ENCODE measurements around the gene MYCBP2. TPM values are rescaled to one million over a fixed set of nuclear protein-coding genes. Genes with fewer than 3 reads are reported as not detected.

Gene MYCBP2
- total RNA-seq, 1 experiment from 2014 or later = 57.8 TPM

DNA sequence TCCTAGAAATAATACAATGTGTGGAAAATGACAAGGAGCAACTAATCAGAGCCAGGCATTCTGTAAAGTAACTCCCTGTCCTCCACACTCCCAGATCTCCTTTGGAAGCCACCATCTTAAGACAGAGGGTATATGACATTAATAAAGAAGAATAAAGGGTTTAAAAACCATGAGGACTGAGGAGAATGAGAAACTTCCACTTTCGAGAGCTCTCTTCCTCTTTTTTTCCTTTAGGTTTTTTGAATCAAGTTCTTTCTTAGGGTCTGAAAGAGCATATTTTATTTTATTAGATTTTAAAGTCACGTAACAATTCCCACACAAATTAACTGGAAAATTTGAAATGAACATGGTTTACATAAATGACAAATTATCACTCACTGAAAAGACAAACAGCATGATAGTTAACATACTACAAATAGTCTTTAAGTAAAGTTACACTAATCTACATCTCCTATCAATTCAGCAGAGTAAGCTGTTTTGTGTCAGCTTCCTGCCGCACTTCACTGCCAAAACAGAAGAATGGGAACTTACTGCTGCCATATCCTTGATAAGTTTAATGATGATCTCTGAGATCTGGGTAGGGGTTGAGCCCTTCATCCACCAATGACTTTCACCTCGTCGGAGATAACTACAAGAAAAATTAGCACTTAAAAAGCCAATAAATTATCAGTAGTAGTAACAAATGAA lies 261.3 kb downstream of the MYCBP2 start:
- ChIA-PET CTCF (no interaction called here), POLR2A (ENCODE audit: low non-redundant PET) (no interaction called here)

DNA sequence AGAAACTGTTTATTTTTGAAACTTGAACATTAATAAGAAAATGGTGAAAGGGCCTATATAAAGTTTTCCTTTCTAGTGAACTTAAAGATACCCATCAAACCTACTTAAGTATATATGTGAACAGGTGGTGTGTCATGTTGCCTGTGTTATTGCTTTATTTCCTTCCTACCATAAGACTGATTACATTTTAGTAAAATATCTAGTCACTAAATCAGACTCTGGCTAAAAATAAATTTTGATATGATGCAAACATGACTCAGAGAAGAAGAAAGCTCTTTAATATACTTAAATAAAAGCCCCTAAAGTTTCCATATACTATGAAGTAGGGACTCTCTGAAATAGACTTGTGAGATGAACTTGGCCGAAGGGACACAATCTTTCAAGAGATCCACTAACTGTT lies 264.8 kb downstream of the MYCBP2 start:
- Histone ChIP-seq H3K27ac (ENCODE audit: low read depth, low read length, poor library complexity, severe bottlenecking) (no peak overlapping the region), H3K27me3 (replicated peaks; ENCODE audit: insufficient read depth, low read depth, low read length, poor library complexity) (no peaks in the 10 kb centered on the region), H3K4me3 (ENCODE audit: low read depth, low read length, poor library complexity, severe bottlenecking) (no peak overlapping the region), H3K36me3 (ENCODE audit: insufficient read depth, low read length, poor library complexity, severe bottlenecking) (peaks cover 19% of the 10 kb centered on the region), H3K9me3 (ENCODE audit: low read depth, low read length, poor library complexity, severe bottlenecking) (no peaks in the 10 kb centered on the region), H3K4me1 (ENCODE audit: insufficient read depth, low read length, poor library complexity, severe bottlenecking) (no peaks in the 10 kb centered on the region)
- TF ChIP-seq, protein P1, sequence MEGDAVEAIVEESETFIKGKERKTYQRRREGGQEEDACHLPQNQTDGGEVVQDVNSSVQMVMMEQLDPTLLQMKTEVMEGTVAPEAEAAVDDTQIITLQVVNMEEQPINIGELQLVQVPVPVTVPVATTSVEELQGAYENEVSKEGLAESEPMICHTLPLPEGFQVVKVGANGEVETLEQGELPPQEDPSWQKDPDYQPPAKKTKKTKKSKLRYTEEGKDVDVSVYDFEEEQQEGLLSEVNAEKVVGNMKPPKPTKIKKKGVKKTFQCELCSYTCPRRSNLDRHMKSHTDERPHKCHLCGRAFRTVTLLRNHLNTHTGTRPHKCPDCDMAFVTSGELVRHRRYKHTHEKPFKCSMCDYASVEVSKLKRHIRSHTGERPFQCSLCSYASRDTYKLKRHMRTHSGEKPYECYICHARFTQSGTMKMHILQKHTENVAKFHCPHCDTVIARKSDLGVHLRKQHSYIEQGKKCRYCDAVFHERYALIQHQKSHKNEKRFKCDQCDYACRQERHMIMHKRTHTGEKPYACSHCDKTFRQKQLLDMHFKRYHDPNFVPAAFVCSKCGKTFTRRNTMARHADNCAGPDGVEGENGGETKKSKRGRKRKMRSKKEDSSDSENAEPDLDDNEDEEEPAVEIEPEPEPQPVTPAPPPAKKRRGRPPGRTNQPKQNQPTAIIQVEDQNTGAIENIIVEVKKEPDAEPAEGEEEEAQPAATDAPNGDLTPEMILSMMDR (conservative IDR thresholded peaks at IDR 0.05; ENCODE audit: low read depth, low read length) = no peak
- no peak for TF ChIP-seq EZH2 (IDR thresholded peaks at IDR 0.05; ENCODE audit: borderline replicate concordance, low read depth, low read length, poor library complexity, severe bottlenecking)
- no TSS peak for BruUV-seq (replicated peaks)
- ChIA-PET CTCF (no interaction called here), POLR2A (ENCODE audit: low non-redundant PET) (no interaction called here)
- no peak for DNase-seq (ENCODE audit: low spot score)
- intact Hi-C loops (cut with micrococcal nuclease; ENCODE audit: unreplicated experiment) = no loop called here

More for the DNA sequence above, 261.3 kb downstream of the MYCBP2 start:
- no peak overlapping the region for H3K27ac ChIP-seq (ENCODE audit: low read depth, low read length, poor library complexity, severe bottlenecking)
- no peak for TF ChIP-seq EZH2 (IDR thresholded peaks at IDR 0.05; ENCODE audit: borderline replicate concordance, low read depth, low read length, poor library complexity, severe bottlenecking)
- TF ChIP-seq, protein P1 (conservative IDR thresholded peaks at IDR 0.05; ENCODE audit: low read depth, low read length) = no peak
- no peak for DNase-seq (ENCODE audit: low spot score)
- no peaks in the 10 kb centered on the region for H3K27me3 ChIP-seq (replicated peaks; ENCODE audit: insufficient read depth, low read depth, low read length, poor library complexity)
- H3K36me3 ChIP-seq (ENCODE audit: insufficient read depth, low read length, poor library complexity, severe bottlenecking) = peaks cover 34% of the 10 kb centered on the region
- intact Hi-C loops (cut with micrococcal nuclease; ENCODE audit: unreplicated experiment) = no loop called here
- BruUV-seq (replicated peaks) = no TSS peak
- H3K4me1 ChIP-seq (ENCODE audit: insufficient read depth, low read length, poor library complexity, severe bottlenecking) = no peaks in the 10 kb centered on the region
- H3K4me3 ChIP-seq (ENCODE audit: low read depth, low read length, poor library complexity, severe bottlenecking) = no peak overlapping the region
- H3K9me3 ChIP-seq (ENCODE audit: low read depth, low read length, poor library complexity, severe bottlenecking) = no peaks in the 10 kb centered on the region

DNA sequence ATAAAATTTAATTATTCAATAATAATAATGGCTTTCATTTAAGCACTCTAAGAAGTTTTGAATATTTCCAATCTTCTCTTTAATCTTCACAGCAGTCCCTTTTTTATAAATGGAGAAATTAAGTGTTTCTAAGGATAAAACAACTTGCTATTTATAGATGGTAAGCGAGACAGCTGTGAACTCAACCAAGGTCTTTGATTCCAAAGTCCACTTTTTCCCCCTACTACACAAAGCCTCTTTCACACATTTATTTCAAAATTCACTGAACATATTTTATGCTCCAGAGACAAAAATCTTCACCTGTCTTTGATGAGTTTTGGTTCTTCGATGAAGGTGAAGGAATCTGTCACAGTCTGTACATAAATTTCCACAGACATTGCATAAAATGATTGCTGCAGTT lies 265.5 kb downstream of the MYCBP2 start:
- no TSS peak for BruUV-seq (replicated peaks)
- Histone ChIP-seq H3K27ac (ENCODE audit: low read depth, low read length, poor library complexity, severe bottlenecking) (no peak overlapping the region), H3K36me3 (ENCODE audit: insufficient read depth, low read length, poor library complexity, severe bottlenecking) (peaks cover 23% of the 10 kb centered on the region), H3K4me3 (ENCODE audit: low read depth, low read length, poor library complexity, severe bottlenecking) (no peak overlapping the region), H3K4me1 (ENCODE audit: insufficient read depth, low read length, poor library complexity, severe bottlenecking) (no peaks in the 10 kb centered on the region), H3K27me3 (replicated peaks; ENCODE audit: insufficient read depth, low read depth, low read length, poor library complexity) (no peaks in the 10 kb centered on the region), H3K9me3 (ENCODE audit: low read depth, low read length, poor library complexity, severe bottlenecking) (no peaks in the 10 kb centered on the region)
- intact Hi-C loops (cut with micrococcal nuclease; ENCODE audit: unreplicated experiment) = no loop called here
- ChIA-PET POLR2A (ENCODE audit: low non-redundant PET) (no interaction called here), CTCF (no interaction called here)
- TF ChIP-seq, protein P1 (conservative IDR thresholded peaks at IDR 0.05; ENCODE audit: low read depth, low read length) = no peak
- no peak for TF ChIP-seq EZH2 (IDR thresholded peaks at IDR 0.05; ENCODE audit: borderline replicate concordance, low read depth, low read length, poor library complexity, severe bottlenecking)
- no peak for DNase-seq (ENCODE audit: low spot score)
